ENCODE measurements around the gene NCOR1.

DNA sequence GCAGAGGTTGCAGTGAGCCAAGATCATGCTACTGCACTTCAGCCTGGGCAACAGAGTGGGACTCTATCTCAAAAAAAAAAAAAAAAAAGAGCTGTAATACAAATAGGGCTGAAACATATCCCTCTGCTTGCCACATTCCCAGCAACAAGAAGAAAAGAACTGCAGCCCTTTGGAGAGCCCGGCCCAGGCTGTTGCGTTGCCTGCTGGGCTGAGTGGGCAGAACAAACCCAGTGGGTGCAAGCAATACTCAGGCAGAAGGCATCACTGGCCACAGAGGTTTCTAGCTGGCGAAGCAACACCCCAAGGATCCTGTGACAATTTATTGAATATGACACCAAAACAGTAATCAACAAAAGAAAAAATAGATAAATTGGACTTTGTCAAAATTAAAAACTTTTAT is 45.7 kb upstream of the NCOR1 start:
- no peak for TF ChIP-seq FOXA1 (IDR thresholded peaks at IDR 0.05)
- no peak for TF ChIP-seq ZNF384 (IDR thresholded peaks at IDR 0.05)
- no peak for TF ChIP-seq FOXM1 (IDR thresholded peaks at IDR 0.05; ENCODE audit: borderline replicate concordance)
- no peak for TF ChIP-seq FOXK2 (IDR thresholded peaks at IDR 0.05)
- TF ChIP-seq ELF4 (IDR thresholded peaks at IDR 0.05) = no peak
- no peak for TF ChIP-seq CTBP1 (IDR thresholded peaks at IDR 0.05; ENCODE audit: borderline replicate concordance)
- no peak for TF ChIP-seq LEF1 (IDR thresholded peaks at IDR 0.05; ENCODE audit: borderline replicate concordance)
- no peak for TF ChIP-seq SP1 (IDR thresholded peaks at IDR 0.05)
- TF ChIP-seq TARDBP (IDR thresholded peaks at IDR 0.05) = no peak
